Fibroblast of upper back skin (primary cell): Measurements from ENCODE around the gene C1orf198.

Source experiments
- DNase-seq: peaks from one replicate; pipeline ENCODE4 v3.0.0-alpha.2; 2013

Gene C1orf198

DNA sequence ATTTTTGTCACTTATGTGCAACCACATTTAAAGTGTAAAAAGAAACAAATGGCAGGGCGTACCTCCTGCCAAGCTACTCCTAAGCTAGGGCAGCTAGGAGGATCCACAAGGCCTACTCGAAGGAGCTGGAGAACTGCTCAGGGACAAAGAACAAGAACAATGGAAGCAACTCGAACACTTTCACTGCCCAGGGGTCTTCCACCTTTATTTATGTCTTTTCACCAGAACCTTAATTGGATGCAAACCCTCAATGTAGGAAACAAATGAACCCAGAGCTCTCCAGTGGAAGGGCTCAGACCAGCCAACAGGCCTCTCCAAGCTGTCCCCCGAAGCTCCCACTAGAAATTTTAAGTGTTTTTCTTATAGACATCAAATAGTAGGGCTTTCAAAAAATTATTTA, 39.9 kb downstream of the C1orf198 start:
- no peak for DNase-seq

DNA sequence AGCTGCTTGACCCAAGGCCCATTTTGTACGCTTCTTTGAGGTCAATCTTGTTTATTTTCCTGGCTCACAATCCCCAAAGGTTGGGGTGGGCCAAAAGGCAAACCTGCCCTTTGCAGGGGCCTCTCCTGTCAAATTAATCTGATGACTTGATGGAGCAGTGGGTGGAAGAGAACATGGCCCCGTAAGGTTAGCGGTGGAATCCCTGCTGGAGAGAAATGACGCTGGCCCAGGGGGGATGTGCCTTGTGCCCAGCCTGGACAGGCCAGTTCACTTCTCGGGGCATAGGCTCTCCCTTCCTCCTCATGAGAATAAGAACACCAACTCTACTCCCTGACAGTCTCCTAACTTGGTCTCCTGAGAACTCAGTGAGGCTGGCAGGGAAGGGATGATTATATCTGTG, 40.5 kb downstream of the C1orf198 start:
- no peak for DNase-seq

DNA sequence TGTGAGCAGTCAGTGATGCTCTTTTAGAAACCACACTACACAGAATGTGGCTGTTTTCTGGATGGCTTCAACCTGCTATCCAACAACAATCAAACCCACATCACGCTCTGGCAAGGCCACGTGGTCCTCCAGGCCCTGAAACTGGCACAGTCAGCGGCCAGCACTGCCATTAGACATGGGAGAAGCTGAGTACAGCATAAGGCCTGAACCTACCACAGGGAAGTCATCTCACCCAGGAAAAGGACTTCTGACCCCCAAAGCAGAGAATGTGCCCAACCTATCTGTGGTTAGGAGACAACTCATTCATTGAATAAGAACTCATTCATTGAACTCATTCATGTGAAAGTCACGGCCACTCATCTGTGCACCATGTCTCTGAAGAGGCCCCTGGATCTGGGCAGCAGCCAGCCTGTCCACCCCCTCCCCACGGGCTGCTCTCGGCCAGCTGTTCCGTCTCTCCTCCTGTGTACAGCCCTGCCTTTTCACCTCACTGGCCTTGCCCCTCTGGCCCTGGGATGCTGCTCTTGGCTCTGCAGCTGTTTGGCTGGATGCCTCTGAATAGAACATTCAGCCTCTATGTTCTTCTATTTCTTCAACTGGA, 41.1 kb downstream of the C1orf198 start:
- DNase-seq, result peak; percentile 28

- DNase-seq, result no peak
These were observed 42.0 kb downstream of the C1orf198 start for GRCh38 chr1:230826166-230826875.

GRCh38 chr1:230825761-230826160, 42.6 kb downstream of the C1orf198 start:
- peak; percentile 55 for DNase-seq

GRCh38 chr1:230824919-230825721, 43.2 kb downstream of the C1orf198 start:
- DNase-seq, result peak; percentile 73

DNA sequence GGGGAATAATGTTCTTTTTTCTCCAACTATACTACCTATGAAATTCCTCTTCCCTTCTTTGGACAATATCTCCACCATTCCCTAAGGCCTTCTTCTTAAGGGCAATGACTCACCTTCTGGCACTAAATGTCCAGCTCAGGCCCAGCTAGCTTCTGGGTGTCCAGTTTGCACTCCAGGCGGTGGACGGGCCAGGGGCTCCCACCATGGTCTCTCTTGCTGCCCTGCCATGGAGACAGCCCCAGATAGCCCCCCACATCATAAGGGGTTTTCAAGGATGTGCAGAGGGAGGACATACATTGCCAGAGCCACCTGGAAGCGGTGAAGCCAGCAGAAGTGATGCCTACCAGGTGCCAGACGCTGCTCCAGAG, 43.8 kb downstream of the C1orf198 start:
- peak; percentile 46 for DNase-seq

- no peak for DNase-seq
These were observed 44.4 kb downstream of the C1orf198 start for GRCh38 chr1:230823931-230824381.

- peak; percentile 62 for DNase-seq
These were observed 44.9 kb downstream of the C1orf198 start for GRCh38 chr1:230823426-230823825.

- peak; percentile 84 for DNase-seq
These were observed 46.2 kb downstream of the C1orf198 start for GRCh38 chr1:230822092-230822581.

GRCh38 chr1:230821346-230821745, 47.0 kb downstream of the C1orf198 start:
- DNase-seq, result no peak

GRCh38 chr1:230820568-230820967, 47.8 kb downstream of the C1orf198 start:
- no peak for DNase-seq

- DNase-seq, result no peak
These were observed 48.3 kb downstream of the C1orf198 start for GRCh38 chr1:230819976-230820375.

- DNase-seq, result no peak
These were observed 49.4 kb downstream of the C1orf198 start for GRCh38 chr1:230818901-230819300.

- DNase-seq, result peak; percentile 49
These were observed 50.0 kb downstream of the C1orf198 start for GRCh38 chr1:230818367-230818766.

GRCh38 chr1:230816018-230816417, 52.3 kb downstream of the C1orf198 start:
- no peak for DNase-seq

DNA sequence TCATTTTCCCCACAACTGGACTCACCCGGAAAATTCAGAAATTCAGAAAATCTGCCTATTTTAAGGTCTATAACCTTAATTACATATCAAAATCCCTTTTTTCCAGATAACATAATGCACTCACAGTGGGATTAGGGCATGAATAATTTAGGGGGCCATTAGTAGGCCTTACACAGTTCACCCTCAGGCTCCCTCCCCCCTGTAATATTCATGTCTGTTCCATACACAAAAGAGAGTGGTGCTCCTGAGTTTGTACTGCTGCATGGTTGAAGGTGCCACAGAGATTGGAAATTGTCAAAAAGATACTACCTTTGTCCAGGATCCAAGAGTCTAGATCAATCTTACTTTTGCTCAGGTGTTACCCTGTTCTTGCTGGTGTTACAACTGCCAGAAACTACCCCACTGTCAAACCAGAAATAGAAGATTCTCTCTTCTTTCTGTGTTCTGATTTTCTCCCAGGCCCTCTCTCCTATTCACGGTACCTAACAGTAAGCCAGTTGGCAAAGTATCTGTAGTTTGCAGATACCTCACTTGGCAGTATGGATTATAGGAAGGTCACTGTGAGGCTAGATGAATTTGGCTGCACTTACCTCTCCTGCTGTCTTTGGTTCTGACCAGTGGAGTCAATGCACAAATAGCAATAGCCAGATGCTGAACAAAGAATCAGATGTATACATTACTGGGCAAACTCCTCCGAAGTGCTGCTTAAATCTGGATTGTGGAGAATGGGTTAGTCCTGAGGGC, 53.2 kb downstream of the C1orf198 start:
- no peak for DNase-seq

GRCh38 chr1:230812568-230812967, 55.8 kb downstream of the C1orf198 start:
- DNase-seq, result no peak

GRCh38 chr1:230809256-230809990, 58.9 kb downstream of the C1orf198 start:
- DNase-seq, result no peak

GRCh38 chr1:230808281-230808872, 59.9 kb downstream of the C1orf198 start:
- DNase-seq, result peak; percentile 76

GRCh38 chr1:230807561-230808280, 60.6 kb downstream of the C1orf198 start:
- no peak for DNase-seq
